Bronchial epithelial cell (primary cell): ENCODE measurements around the gene CFB. TPM values are rescaled to one million over a fixed set of nuclear protein-coding genes. Genes with fewer than 3 reads are reported as not detected.
A peak's percentile ranks its signal among the peaks of the same experiment; 100 is the strongest.

ENCODE experiments used
- DNase-seq: peaks from one replicate; pipeline ENCODE4 v3.0.0-alpha.2; 2010; ENCODE audit warnings: low read depth
- FAIRE-seq: peaks from 2 replicates; lab custom pipeline; 2011; peaks lifted over from hg19 to GRCh38; lab: Jason Lieb, UNC
- H3K27me3 ChIP-seq: 2 replicates; pipeline ENCODE4 v1.5.1; 2011; ENCODE audit warnings: low read length; ENCODE audit not compliant: control insufficient read depth, insufficient read depth
- H3K36me3 ChIP-seq: 2 replicates; pipeline ENCODE4 v1.5.1; 2011; ENCODE audit warnings: low read length; ENCODE audit not compliant: control insufficient read depth, insufficient read depth
- H3K4me3 ChIP-seq: 2 replicates; pipeline ENCODE4 v1.5.1; 2011; ENCODE audit warnings: mild to moderate bottlenecking, low read depth, low read length, control low read depth
- total RNA-seq: library from RNA; depleted of rRNA; stranded (reverse); fragments of >200 nt; gene quantifications from 2 replicates; pipeline ENCODE4 v1.2.1, GENCODE V29; 2014
- TF ChIP-seq, protein P1 (sequence below): IDR thresholded peaks from 2 replicates; pipeline ENCODE4 v1.5.1; 2011; ENCODE audit warnings: mild to moderate bottlenecking, moderate library complexity, low read length, control low read depth, inconsistent platforms; ENCODE audit not compliant: insufficient read depth, severe bottlenecking

CFB gene
- total RNA-seq, 1 donor from 2014 or later = 2.6 TPM

- Histone ChIP-seq H3K4me3 (no peak overlapping the region), H3K27me3 (no peaks in the 10 kb centered on the region), H3K36me3 (peaks cover 26% of the 10 kb centered on the region)
- TF ChIP-seq, protein P1, sequence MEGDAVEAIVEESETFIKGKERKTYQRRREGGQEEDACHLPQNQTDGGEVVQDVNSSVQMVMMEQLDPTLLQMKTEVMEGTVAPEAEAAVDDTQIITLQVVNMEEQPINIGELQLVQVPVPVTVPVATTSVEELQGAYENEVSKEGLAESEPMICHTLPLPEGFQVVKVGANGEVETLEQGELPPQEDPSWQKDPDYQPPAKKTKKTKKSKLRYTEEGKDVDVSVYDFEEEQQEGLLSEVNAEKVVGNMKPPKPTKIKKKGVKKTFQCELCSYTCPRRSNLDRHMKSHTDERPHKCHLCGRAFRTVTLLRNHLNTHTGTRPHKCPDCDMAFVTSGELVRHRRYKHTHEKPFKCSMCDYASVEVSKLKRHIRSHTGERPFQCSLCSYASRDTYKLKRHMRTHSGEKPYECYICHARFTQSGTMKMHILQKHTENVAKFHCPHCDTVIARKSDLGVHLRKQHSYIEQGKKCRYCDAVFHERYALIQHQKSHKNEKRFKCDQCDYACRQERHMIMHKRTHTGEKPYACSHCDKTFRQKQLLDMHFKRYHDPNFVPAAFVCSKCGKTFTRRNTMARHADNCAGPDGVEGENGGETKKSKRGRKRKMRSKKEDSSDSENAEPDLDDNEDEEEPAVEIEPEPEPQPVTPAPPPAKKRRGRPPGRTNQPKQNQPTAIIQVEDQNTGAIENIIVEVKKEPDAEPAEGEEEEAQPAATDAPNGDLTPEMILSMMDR = no peak
- DNase-seq (no peak), FAIRE-seq (no peak)
These were observed 23.2 kb downstream of the CFB start for GRCh38 chr6:31968791-31969711.

GRCh38 chr6:31969712-31970603 lies 24.1 kb downstream of the CFB start:
- Histone ChIP-seq H3K36me3 (peaks cover 22% of the 10 kb centered on the region), H3K27me3 (no peaks in the 10 kb centered on the region), H3K4me3 (no peak overlapping the region)
- TF ChIP-seq, protein P1 = no peak
- no peak for FAIRE-seq
- no peak for DNase-seq

- peaks cover 20% of the 10 kb centered on the region for H3K36me3 ChIP-seq
- peak overlapping the region; percentile 50 for H3K4me3 ChIP-seq
- TF ChIP-seq, protein P1 = no peak
- no peaks in the 10 kb centered on the region for H3K27me3 ChIP-seq
- no peak for DNase-seq
- no peak for FAIRE-seq
These were observed 24.8 kb downstream of the CFB start for GRCh38 chr6:31970604-31971271.

DNA sequence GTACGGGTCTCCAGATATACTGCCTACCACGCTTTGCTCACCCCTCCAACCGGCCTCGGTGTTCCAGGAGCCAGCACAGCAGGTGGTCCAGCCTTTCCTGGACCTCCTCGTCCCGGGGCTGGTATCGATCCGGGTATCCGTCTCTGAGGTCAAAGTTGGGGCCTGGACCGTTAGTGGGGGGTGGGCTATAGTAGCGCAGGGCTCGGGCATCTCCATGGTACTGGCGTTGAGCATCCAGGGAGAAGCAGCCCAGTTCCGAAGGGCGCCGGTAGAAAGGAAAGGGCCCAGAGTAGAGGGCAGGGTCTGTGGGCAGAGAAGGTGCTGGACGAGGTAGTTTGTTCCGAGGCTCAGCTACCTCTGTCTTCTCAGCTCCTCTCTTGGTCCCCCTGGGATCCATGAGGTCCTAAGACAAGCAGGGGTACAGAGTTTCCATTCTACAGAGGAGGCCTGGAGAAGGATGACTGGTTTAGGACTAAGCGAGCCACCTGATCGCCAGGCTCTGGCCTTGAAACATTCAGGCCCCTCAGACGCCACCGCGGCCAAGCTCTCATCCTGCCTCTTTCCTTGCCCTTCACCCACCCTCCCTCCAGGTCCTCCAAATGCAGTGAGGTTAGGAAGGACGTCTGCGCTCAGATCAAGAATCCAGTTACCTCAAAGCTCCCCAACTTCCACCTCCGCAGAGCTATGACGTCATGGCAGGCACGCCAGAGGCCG lies 25.5 kb downstream of the CFB start:
- FAIRE-seq = no peak
- DNase-seq = no peak
- Histone ChIP-seq H3K36me3 (peaks cover 20% of the 10 kb centered on the region), H3K27me3 (no peaks in the 10 kb centered on the region), H3K4me3 (peak overlapping the region; percentile 50)
- TF ChIP-seq, protein P1 = no peak
